H4 (cell line): ENCODE measurements around the gene SYTL2. TPM values are rescaled to one million over a fixed set of nuclear protein-coding genes. Genes with fewer than 3 reads are reported as not detected.
A peak's percentile ranks its signal among the peaks of the same experiment; 100 is the strongest.

Experiments used
- DNase-seq: peaks from one replicate; pipeline ENCODE4 v3.0.0-alpha.2; 2015; ENCODE audit warnings: low spot score
- total RNA-seq: library from RNA; depleted of rRNA; stranded (reverse); fragments of >200 nt; shearing (Covaris generic); gene quantifications from 2 replicates; pipeline ENCODE4 v1.2.3, GENCODE V29; 2014

Gene SYTL2
- total RNA-seq, 1 experiment from 2014 or later: 61.4 TPM

- no peak for DNase-seq
Observed at GRCh38 chr11:85732965-85733364, 78.0 kb downstream of the SYTL2 start.

GRCh38 chr11:85726381-85726780 lies 84.6 kb downstream of the SYTL2 start:
- no peak for DNase-seq

GRCh38 chr11:85725510-85726258 lies 85.3 kb downstream of the SYTL2 start:
- DNase-seq: peak; percentile 87

- DNase-seq: no peak
Observed at GRCh38 chr11:85724748-85725465, 86.0 kb downstream of the SYTL2 start.

- DNase-seq: no peak
Observed at GRCh38 chr11:85723088-85723487, 87.9 kb downstream of the SYTL2 start.

- DNase-seq: no peak
Observed at GRCh38 chr11:85721191-85721590, 89.8 kb downstream of the SYTL2 start.

GRCh38 chr11:85718991-85719807 lies 91.7 kb downstream of the SYTL2 start:
- peak; percentile 95 for DNase-seq

GRCh38 chr11:85718126-85718943 lies 92.6 kb downstream of the SYTL2 start:
- no peak for DNase-seq

GRCh38 chr11:85717429-85717828 lies 93.5 kb downstream of the SYTL2 start:
- DNase-seq: no peak

GRCh38 chr11:85712953-85713352 lies 98.0 kb downstream of the SYTL2 start:
- DNase-seq: no peak

GRCh38 chr11:85710917-85711316 lies 100.0 kb downstream of the SYTL2 start:
- no peak for DNase-seq

GRCh38 chr11:85709941-85710702 lies 100.8 kb downstream of the SYTL2 start:
- no peak for DNase-seq

GRCh38 chr11:85705800-85706199 lies 105.1 kb downstream of the SYTL2 start:
- no peak for DNase-seq

- no peak for DNase-seq
Observed at GRCh38 chr11:85704967-85705366, 106.0 kb downstream of the SYTL2 start.

GRCh38 chr11:85699957-85700741 lies 110.8 kb downstream of the SYTL2 start:
- no peak for DNase-seq

GRCh38 chr11:85698195-85698594 lies 112.7 kb downstream of the SYTL2 start:
- DNase-seq: no peak

- no peak for DNase-seq
Observed at GRCh38 chr11:85697747-85698146, 113.2 kb downstream of the SYTL2 start.

- DNase-seq: no peak
Observed at GRCh38 chr11:85695546-85695945, 115.4 kb downstream of the SYTL2 start.

- peak; percentile 42 for DNase-seq
Observed at GRCh38 chr11:85694385-85694980, 116.5 kb downstream of the SYTL2 start.
